HG03460 (cell line): ENCODE results near the gene ZFPM1.

Experiments used
- ATAC-seq: cut with Tn5 transposase; IDR thresholded peaks from one replicate; pipeline ENCODE4 v1.9.1; 2021; ENCODE audit not compliant: unreplicated experiment

Gene ZFPM1

GRCh38 chr16:88417684-88418476 is 35.2 kb upstream of the ZFPM1 start:
- ATAC-seq, result no peak

GRCh38 chr16:88418869-88419268 is 34.2 kb upstream of the ZFPM1 start:
- no peak for ATAC-seq

GRCh38 chr16:88419790-88420189 is 33.3 kb upstream of the ZFPM1 start:
- ATAC-seq, result no peak

- ATAC-seq, result no peak
Observed at GRCh38 chr16:88420496-88420895, 32.6 kb upstream of the ZFPM1 start.

- no peak for ATAC-seq
Observed at GRCh38 chr16:88421301-88421700, 31.8 kb upstream of the ZFPM1 start.

GRCh38 chr16:88421871-88422433 is 31.1 kb upstream of the ZFPM1 start:
- ATAC-seq, result no peak

- no peak for ATAC-seq
Observed at GRCh38 chr16:88422733-88423447, 30.2 kb upstream of the ZFPM1 start.

GRCh38 chr16:88423448-88423850 is 29.6 kb upstream of the ZFPM1 start:
- no peak for ATAC-seq

GRCh38 chr16:88424587-88425235 is 28.4 kb upstream of the ZFPM1 start:
- no peak for ATAC-seq

GRCh38 chr16:88426018-88426417 is 27.1 kb upstream of the ZFPM1 start:
- ATAC-seq, result no peak

GRCh38 chr16:88427376-88427775 is 25.7 kb upstream of the ZFPM1 start:
- no peak for ATAC-seq

GRCh38 chr16:88428156-88428555 is 24.9 kb upstream of the ZFPM1 start:
- ATAC-seq, result no peak

GRCh38 chr16:88428616-88429386 is 24.3 kb upstream of the ZFPM1 start:
- ATAC-seq, result no peak

GRCh38 chr16:88429387-88430184 is 23.5 kb upstream of the ZFPM1 start:
- no peak for ATAC-seq

GRCh38 chr16:88430185-88430523 is 22.9 kb upstream of the ZFPM1 start:
- no peak for ATAC-seq

- no peak for ATAC-seq
Observed at GRCh38 chr16:88430524-88431446, 22.3 kb upstream of the ZFPM1 start.

GRCh38 chr16:88431651-88432050 is 21.4 kb upstream of the ZFPM1 start:
- no peak for ATAC-seq

GRCh38 chr16:88432174-88432573 is 20.9 kb upstream of the ZFPM1 start:
- no peak for ATAC-seq

- no peak for ATAC-seq
Observed at GRCh38 chr16:88432753-88433152, 20.3 kb upstream of the ZFPM1 start.
